ENCODE results near the gene HCFC1.

- TF ChIP-seq CTCF (IDR thresholded peaks at IDR 0.05) (no peak), POLR2A (IDR thresholded peaks at IDR 0.05) (no peak), EP300 (IDR thresholded peaks at IDR 0.05) (no peak)
These were observed 49.0 kb upstream of the HCFC1 start for GRCh38 chrX:154020536-154021115.

All from ovary (tissue), 3 donors.